GM12801 (cell line): Measurements from ENCODE around the gene PFKL.

ENCODE experiments used
- TF ChIP-seq, protein P1 (sequence below): IDR thresholded peaks from one replicate; pipeline ENCODE4 v1.5.1; 2011; ENCODE audit warnings: control low read depth; ENCODE audit not compliant: insufficient read length; ENCODE audit errors: extremely low read depth

PFKL gene

DNA sequence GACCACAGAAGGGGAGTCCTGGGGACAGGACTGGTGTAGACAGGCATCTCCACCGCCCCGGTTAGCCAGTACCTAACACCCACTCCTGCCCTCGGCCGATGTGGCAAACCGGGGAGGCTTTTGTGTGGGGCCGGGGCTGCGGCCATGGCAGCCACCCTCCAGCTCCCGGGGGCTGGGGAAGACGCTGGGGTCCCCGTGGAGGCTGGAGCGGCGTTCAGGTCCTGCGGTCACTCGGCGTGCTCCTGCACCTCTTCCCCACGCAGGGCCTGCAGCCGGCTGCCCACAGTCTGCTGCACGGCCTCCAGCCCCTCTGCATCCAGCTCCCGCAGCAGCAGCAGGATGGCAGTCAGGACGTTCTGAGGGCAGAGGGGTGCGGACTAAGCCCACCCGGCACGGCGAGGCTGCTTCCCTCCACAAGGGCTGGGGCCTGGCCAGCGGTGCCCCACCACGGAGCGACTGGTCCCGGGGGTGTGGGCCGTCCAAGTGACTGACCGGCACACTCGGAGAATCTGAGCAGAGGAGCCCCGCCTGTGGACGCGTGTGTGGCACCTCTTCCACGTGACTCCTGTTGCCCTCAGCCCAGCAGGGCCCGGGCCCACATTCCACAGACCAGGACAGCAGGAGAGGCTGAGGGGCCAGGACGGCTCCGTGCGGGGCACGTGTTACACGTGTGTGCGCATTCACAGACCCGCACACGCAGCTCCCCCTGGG is 30.3 kb downstream of the PFKL start:
- TF ChIP-seq, protein P1, sequence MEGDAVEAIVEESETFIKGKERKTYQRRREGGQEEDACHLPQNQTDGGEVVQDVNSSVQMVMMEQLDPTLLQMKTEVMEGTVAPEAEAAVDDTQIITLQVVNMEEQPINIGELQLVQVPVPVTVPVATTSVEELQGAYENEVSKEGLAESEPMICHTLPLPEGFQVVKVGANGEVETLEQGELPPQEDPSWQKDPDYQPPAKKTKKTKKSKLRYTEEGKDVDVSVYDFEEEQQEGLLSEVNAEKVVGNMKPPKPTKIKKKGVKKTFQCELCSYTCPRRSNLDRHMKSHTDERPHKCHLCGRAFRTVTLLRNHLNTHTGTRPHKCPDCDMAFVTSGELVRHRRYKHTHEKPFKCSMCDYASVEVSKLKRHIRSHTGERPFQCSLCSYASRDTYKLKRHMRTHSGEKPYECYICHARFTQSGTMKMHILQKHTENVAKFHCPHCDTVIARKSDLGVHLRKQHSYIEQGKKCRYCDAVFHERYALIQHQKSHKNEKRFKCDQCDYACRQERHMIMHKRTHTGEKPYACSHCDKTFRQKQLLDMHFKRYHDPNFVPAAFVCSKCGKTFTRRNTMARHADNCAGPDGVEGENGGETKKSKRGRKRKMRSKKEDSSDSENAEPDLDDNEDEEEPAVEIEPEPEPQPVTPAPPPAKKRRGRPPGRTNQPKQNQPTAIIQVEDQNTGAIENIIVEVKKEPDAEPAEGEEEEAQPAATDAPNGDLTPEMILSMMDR = no peak

GRCh38 chr21:44330698-44331097 is 30.8 kb downstream of the PFKL start:
- TF ChIP-seq, protein P1 = no peak

DNA sequence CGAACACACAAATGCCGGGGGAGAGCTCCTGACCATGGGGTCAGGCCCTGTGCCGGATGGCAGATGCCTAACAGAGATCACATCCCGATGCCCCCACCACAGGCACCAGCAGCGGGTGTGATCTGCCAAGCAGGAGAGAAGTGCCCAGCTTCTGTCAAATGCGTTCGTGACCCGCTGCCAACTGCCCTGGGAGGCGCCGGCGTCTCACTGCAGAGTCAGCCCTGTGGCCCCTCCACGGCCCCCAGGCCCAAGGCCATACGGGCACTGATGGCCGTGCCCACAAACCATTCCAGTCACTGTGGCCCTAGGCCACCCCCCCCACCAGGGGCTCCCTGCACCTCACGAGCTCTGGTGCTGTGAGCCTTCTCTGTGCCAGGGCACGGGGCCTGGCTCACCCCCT is 31.4 kb downstream of the PFKL start:
- TF ChIP-seq, protein P1 = no peak

DNA sequence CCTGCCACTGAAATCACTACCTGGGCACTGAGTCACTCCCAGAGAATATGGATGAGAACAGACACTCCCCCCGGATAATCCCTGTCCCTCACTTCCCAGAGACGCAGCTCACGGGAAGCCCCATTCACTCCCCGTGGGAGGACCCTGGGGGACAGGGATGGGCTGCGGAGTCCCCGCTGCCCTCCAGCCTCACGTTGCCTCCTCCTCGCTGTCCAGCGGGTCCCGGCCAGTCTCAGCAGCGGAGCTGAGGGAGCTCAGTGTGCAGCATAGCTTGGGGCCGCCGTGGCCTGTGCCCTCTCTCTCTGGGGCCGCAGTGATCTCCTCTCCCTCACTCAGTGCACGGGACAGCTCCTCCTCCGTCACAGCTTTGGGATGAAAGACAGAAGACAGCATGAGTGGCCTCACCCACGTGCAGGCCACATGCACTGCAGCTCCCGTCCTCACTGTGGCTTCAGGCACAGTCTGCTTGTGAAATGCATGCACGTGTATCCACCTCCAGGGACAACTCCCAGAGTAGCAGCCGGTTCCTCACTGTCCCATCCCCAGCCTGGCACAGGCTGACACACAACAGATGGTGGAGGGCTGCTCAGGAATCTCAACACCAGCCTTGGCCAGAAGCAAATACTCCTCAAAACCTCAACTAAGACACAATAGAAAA is 31.9 kb downstream of the PFKL start:
- TF ChIP-seq, protein P1 = no peak

GRCh38 chr21:44332383-44332782 is 32.5 kb downstream of the PFKL start:
- TF ChIP-seq, protein P1 = no peak

DNA sequence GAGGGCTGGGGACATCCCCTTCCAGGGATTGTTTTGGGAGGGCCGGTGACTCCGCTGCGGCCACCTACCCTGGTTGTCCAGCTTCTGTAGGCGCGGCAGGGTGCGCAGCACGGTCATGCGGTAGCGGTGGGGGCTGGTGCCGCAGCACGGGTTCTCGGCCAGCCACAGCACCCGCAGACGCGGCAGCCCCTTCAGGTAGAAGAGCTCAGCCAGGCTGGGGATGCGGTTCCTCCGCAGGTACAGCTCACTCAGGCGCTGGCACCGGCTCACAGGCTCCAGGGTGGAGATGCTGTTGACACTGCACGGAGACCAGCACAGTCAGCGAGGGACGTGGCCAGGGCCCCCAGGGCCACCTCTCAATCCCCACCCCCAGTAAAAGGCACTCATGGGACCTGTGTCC is 33.1 kb downstream of the PFKL start:
- TF ChIP-seq, protein P1 = no peak

DNA sequence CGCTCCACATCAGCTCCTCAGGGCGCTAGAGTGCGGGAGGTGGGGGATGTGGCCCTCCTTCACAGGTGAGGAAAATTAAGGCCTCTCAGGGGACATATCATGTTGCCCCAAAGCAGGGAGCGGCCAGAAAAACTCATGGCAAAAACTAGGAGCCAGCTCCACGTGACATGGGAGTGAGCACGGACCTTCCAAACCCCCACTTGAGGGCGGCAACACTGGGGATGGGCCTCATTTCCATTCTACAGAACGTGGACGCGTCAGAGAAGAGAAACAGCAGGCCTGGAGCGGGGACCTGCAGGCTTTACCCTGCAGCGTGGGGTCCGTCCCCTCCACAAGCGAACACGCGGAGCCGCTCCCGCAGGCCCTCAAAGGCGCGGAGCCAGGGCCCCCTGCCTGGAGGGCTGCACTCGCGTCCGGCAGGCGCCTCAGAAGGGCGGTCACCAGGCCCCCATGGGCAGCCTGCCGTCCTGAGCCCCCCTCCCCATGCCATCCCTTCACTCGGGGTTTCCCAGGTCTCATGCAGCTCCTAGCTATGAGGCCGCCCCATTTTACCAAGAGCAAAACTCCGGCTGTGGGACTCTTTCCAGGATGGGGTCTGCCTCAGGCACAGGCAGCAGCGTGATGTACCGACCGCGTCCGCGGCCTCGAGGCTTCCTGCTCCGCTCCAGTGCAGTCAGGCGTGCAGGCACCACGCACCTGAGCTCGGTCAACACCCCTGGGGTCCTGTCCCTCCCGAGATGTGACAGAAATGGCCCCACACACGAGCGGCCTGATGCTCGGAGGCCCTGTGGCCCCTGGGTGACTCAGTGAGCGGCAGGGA is 33.9 kb downstream of the PFKL start:
- TF ChIP-seq, protein P1 = no peak
